ENCODE results near the gene ECM2.

DNA sequence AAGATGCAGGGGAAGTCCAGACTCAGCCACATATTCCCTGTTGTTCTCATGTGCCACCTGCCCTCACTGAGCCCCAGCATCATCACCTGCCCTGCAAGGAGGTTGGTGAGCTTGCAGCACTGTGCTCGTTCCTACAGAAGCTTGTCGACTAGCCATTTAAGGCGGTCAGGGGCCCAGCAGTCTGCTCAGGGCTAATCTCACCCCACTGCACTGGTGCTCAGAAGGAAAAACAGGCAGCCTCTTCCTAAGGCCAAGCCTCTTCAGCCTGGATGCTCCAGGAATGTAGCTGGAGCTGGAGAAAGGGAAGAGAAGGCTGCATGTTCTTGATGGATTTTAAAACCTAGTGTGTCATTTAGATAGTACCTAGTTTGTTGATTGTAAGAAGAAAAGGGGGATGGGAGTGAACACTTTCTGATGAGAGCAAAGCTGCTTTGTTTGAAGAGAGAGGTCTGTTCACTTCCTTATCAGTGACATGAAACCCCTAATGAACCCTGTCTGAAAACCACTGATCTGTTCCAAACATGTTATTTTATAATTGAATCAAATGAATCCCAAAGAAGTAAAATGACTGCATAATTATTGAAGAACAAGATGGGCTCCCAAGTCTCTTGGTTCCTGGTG lies 42.9 kb downstream of the ECM2 start:
- TF ChIP-seq, protein P1, sequence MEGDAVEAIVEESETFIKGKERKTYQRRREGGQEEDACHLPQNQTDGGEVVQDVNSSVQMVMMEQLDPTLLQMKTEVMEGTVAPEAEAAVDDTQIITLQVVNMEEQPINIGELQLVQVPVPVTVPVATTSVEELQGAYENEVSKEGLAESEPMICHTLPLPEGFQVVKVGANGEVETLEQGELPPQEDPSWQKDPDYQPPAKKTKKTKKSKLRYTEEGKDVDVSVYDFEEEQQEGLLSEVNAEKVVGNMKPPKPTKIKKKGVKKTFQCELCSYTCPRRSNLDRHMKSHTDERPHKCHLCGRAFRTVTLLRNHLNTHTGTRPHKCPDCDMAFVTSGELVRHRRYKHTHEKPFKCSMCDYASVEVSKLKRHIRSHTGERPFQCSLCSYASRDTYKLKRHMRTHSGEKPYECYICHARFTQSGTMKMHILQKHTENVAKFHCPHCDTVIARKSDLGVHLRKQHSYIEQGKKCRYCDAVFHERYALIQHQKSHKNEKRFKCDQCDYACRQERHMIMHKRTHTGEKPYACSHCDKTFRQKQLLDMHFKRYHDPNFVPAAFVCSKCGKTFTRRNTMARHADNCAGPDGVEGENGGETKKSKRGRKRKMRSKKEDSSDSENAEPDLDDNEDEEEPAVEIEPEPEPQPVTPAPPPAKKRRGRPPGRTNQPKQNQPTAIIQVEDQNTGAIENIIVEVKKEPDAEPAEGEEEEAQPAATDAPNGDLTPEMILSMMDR (IDR thresholded peaks at IDR 0.05; ENCODE audit: low read length): no peak
- no peak for TF ChIP-seq EZH2 (IDR thresholded peaks at IDR 0.05; ENCODE audit: borderline replicate concordance, low read length)
